Caco-2 (cell line): ENCODE measurements around the gene PGGT1B. TPM values are rescaled to one million over a fixed set of nuclear protein-coding genes. Genes with fewer than 3 reads are reported as not detected.

Source experiments
- BruUV-seq: library from RNA; stranded (reverse); fragments of 400-500 nt; replicated peaks from 2 replicates; lab custom pipeline; 2021; lab: Mats Ljungman, UMichigan
- CTCF ChIA-PET: fragments of 300-600 bp; sonication (Branson Sonifier 250); formaldehyde crosslinking; loops from one replicate; lab custom pipeline; 2022; ENCODE audit warnings: antibody characterized with exemption; lab: Charles Lee
- POLR2A ChIA-PET: fragments of 300-600 bp; sonication (Branson Sonifier 250); formaldehyde crosslinking; loops from one replicate; lab custom pipeline; 2022; ENCODE audit warnings: antibody characterized with exemption; lab: Charles Lee
- DNase-seq, 2 experiments: peaks; one replicate each; pipeline versions ENCODE4 v3.0.0 to v3.0.0-alpha.2; 2020 to 2022
- H3K27me3 ChIP-seq: replicated peaks from 2 replicates; pipeline ENCODE4 v1.6.0; 2011; ENCODE audit warnings: low read length; ENCODE audit not compliant: control insufficient read depth, insufficient read depth
- H3K36me3 ChIP-seq: 2 replicates; pipeline ENCODE4 v1.5.1; 2011; ENCODE audit warnings: low read length; ENCODE audit not compliant: control insufficient read depth, insufficient read depth
- H3K4me1 ChIP-seq: fragments of 250-450 bp; sonication (Bioruptor Pico); 2 replicates; pipeline ENCODE4 v1.5.1; 2020; ENCODE audit warnings: mild to moderate bottlenecking
- H3K4me3 ChIP-seq: 2 replicates; pipeline ENCODE4 v1.5.1; 2011; ENCODE audit warnings: low read depth, mild to moderate bottlenecking, control low read depth, low read length
- H3K9me3 ChIP-seq: fragments of 250-450 bp; sonication (Bioruptor Pico); 2 replicates; pipeline ENCODE4 v1.5.1; 2020; ENCODE audit warnings: mild to moderate bottlenecking, moderate library complexity
- H3K27ac Mint-ChIP-seq: one replicate; pipeline ENCODE4 v1.8.0; 2022; ENCODE audit warnings: mixed read lengths; ENCODE audit not compliant: unreplicated experiment
- H3K27me3 Mint-ChIP-seq: one replicate; pipeline ENCODE4 v1.8.0; 2022; ENCODE audit warnings: mixed read lengths; ENCODE audit not compliant: insufficient read depth, unreplicated experiment
- H3K36me3 Mint-ChIP-seq: one replicate; pipeline ENCODE4 v1.8.0; 2022; ENCODE audit warnings: mild to moderate bottlenecking, mixed read lengths; ENCODE audit not compliant: insufficient read depth, unreplicated experiment
- H3K4me1 Mint-ChIP-seq: one replicate; pipeline ENCODE4 v1.8.0; 2022; ENCODE audit warnings: low read depth, mixed read lengths; ENCODE audit not compliant: unreplicated experiment
- H3K4me3 Mint-ChIP-seq: one replicate; pipeline ENCODE4 v1.8.0; 2022; ENCODE audit warnings: mild to moderate bottlenecking, moderate library complexity, mixed read lengths; ENCODE audit not compliant: unreplicated experiment
- H3K9me3 Mint-ChIP-seq: one replicate; pipeline ENCODE4 v1.8.0; 2022; ENCODE audit warnings: mixed read lengths; ENCODE audit not compliant: unreplicated experiment
- intact Hi-C: fragments of 100-400 bp; cut with micrococcal nuclease; formaldehyde crosslinking; loops from one replicate; pipeline ENCODE4 v1.10.0; 2022; ENCODE audit not compliant: unreplicated experiment
- total RNA-seq: library from RNA; stranded (reverse); gene quantifications from 2 replicates; pipeline ENCODE4 v1.2.3, GENCODE V29; 2022
- TF ChIP-seq, protein P1 (sequence below), 2 experiments: fragments of 200-600 bp in 1 of 2; IDR thresholded peaks; 1 replicate in 1 of 2; 2 replicates in 1 of 2; pipeline versions ENCODE4 v1.5.1 to v1.8.0; 2011 to 2022; ENCODE audit warnings: antibody characterized with exemption in 1 of 2, control low read depth in 1 of 2, inconsistent platforms in 1 of 2, low read depth in 1 of 2, low read length in 1 of 2, mild to moderate bottlenecking in 1 of 2, moderate library complexity in 1 of 2; ENCODE audit not compliant: insufficient read depth in 1 of 2, severe bottlenecking in 1 of 2, unreplicated experiment in 1 of 2

Gene PGGT1B
- total RNA-seq, 1 experiment from 2014 or later, result 39.4 TPM

DNA sequence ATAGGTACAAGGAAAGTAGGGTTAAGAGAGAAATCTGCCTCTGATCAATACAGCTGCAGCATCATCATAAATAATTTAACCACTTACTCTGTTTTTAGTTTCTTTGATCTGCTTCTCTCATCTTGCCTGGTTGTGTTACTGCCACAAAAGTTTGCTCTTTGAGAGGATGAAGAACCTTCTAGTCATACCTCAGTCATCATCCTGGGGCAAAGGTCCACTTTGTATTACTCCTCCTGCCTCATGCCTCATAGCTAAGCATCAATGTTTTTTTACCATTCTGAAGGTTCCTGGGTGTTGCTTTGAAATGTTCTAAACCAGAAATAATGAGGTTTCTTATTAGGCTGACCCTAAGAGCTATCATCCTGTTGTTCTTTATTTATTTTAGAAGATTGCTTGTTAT is 75.9 kb downstream of the PGGT1B start:
- BruUV-seq, result no TSS peak
- peaks cover 6% of the 10 kb centered on the region for H3K27me3 Mint-ChIP-seq
- TF ChIP-seq, protein P1, sequence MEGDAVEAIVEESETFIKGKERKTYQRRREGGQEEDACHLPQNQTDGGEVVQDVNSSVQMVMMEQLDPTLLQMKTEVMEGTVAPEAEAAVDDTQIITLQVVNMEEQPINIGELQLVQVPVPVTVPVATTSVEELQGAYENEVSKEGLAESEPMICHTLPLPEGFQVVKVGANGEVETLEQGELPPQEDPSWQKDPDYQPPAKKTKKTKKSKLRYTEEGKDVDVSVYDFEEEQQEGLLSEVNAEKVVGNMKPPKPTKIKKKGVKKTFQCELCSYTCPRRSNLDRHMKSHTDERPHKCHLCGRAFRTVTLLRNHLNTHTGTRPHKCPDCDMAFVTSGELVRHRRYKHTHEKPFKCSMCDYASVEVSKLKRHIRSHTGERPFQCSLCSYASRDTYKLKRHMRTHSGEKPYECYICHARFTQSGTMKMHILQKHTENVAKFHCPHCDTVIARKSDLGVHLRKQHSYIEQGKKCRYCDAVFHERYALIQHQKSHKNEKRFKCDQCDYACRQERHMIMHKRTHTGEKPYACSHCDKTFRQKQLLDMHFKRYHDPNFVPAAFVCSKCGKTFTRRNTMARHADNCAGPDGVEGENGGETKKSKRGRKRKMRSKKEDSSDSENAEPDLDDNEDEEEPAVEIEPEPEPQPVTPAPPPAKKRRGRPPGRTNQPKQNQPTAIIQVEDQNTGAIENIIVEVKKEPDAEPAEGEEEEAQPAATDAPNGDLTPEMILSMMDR (IDR thresholded peaks at IDR 0.05; ENCODE audit: insufficient read depth in 1 of 2, low read depth in 1 of 2, low read length in 1 of 2, severe bottlenecking in 1 of 2, unreplicated experiment in 1 of 2), result no peak
- H3K4me1 Mint-ChIP-seq, result no peaks in the 10 kb centered on the region
- Histone ChIP-seq H3K4me1 (no peaks in the 10 kb centered on the region), H3K27me3 (no peaks in the 10 kb centered on the region), H3K4me3 (no peak overlapping the region), H3K9me3 (no peaks in the 10 kb centered on the region), H3K36me3 (no peaks in the 10 kb centered on the region)
- no peak for DNase-seq
- ChIA-PET POLR2A (no interaction called here), CTCF (no interaction called here)
- intact Hi-C loops, result no loop called here
- no peak overlapping the region for H3K27ac Mint-ChIP-seq
- no peak overlapping the region for H3K4me3 Mint-ChIP-seq
- no peaks in the 10 kb centered on the region for H3K36me3 Mint-ChIP-seq
- H3K9me3 Mint-ChIP-seq, result no peaks in the 10 kb centered on the region

DNA sequence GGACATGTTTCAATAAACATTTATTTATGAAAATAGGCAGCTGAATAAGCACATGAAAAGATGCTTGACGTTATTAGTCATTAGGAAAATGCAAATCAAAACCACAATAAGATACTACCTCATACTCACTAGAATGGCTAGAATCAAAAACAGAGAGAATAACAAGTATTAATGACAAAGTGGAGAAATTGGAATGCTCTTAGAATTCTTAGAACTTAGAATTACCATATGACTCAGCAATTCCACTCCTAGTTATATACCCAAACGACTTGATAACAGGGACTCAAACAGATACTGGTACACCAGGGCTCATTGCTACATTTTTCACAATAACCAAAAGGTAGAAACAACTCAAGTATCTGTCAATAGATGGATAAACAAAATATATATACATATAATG is 77.9 kb downstream of the PGGT1B start:
- Histone ChIP-seq H3K27me3 (peaks cover 6% of the 10 kb centered on the region; the same call in 1 of the 2 replicates), H3K36me3 (no peaks in the 10 kb centered on the region), H3K4me3 (no peak overlapping the region), H3K4me1 (peaks cover 1% of the 10 kb centered on the region; the same call in 1 of the 2 replicates), H3K9me3 (no peaks in the 10 kb centered on the region)
- H3K27ac Mint-ChIP-seq, result no peak overlapping the region
- BruUV-seq, result no TSS peak
- intact Hi-C loops, result no loop called here
- CTCF ChIA-PET, result no interaction called here
- H3K4me3 Mint-ChIP-seq, result no peak overlapping the region
- POLR2A ChIA-PET, result interaction anchor here (0.6 kb wide), 1 partner anchor 74 kb away, joined by 3 read pairs; no protein-coding TSS in a partner anchor
- no peaks in the 10 kb centered on the region for H3K36me3 Mint-ChIP-seq
- H3K4me1 Mint-ChIP-seq, result peaks cover 6% of the 10 kb centered on the region
- no peaks in the 10 kb centered on the region for H3K9me3 Mint-ChIP-seq
- TF ChIP-seq, protein P1 (IDR thresholded peaks at IDR 0.05; ENCODE audit: insufficient read depth in 1 of 2, low read depth in 1 of 2, low read length in 1 of 2, severe bottlenecking in 1 of 2, unreplicated experiment in 1 of 2), result no peak
- DNase-seq, result no peak
- peaks cover 22% of the 10 kb centered on the region for H3K27me3 Mint-ChIP-seq

DNA sequence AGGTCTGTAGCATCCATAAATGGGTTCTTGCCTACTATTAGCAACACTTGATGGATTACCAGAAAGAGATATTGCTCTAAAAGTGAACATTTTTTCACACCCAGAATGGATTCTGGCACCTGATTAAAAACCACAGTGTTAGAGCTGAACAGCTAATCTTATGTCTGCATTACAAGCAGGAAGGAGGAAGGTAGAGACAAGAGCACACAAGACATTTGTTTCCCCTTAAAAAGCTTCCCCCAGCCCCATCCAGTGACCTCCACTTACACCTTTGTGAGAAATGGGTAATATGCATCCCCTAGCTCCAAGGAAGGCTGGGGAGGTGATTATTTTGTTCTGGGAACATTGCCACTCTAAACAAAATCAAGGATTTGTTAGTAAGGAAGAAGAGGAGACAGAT is 80.9 kb downstream of the PGGT1B start:
- Histone ChIP-seq H3K4me3 (no peak overlapping the region), H3K9me3 (no peaks in the 10 kb centered on the region), H3K36me3 (no peaks in the 10 kb centered on the region), H3K4me1 (peaks cover 6% of the 10 kb centered on the region), H3K27me3 (peaks cover 6% of the 10 kb centered on the region; the same call in 1 of the 2 replicates)
- ChIA-PET CTCF (no interaction called here), POLR2A (no interaction called here)
- H3K36me3 Mint-ChIP-seq, result no peaks in the 10 kb centered on the region
- H3K27me3 Mint-ChIP-seq, result peaks cover 44% of the 10 kb centered on the region
- no peaks in the 10 kb centered on the region for H3K9me3 Mint-ChIP-seq
- TF ChIP-seq, protein P1 (IDR thresholded peaks at IDR 0.05; ENCODE audit: insufficient read depth in 1 of 2, low read depth in 1 of 2, low read length in 1 of 2, severe bottlenecking in 1 of 2, unreplicated experiment in 1 of 2), result no peak
- peaks cover 8% of the 10 kb centered on the region for H3K4me1 Mint-ChIP-seq
- intact Hi-C loops, result no loop called here
- no TSS peak for BruUV-seq
- H3K4me3 Mint-ChIP-seq, result no peak overlapping the region
- DNase-seq, result no peak
- no peak overlapping the region for H3K27ac Mint-ChIP-seq
